ENCODE results near the gene REEP3.

REEP3 gene

GRCh38 chr10:63483983-63484382, 37.2 kb upstream of the REEP3 start:
- Histone ChIP-seq H4K20me1 (ENCODE audit: insufficient read depth, low read length) (peaks cover 12% of the 10 kb centered on the region), H3K4me3 (ENCODE audit: low read length) (no peak overlapping the region), H3K79me2 (ENCODE audit: low read length) (peaks cover 79% of the 10 kb centered on the region), H3K4me2 (ENCODE audit: low read depth, low read length) (no peak overlapping the region), H3K9ac (ENCODE audit: low read length) (no peak overlapping the region), H3K9me3 (replicated peaks; ENCODE audit: insufficient read depth, low read length) (no peaks in the 10 kb centered on the region), H3K9me2 (replicated peaks; ENCODE audit: insufficient read depth, low read length) (no peaks in the 10 kb centered on the region), H3K27ac (ENCODE audit: low read length) (no peak overlapping the region), H2AFZ (ENCODE audit: low read length) (no peak overlapping the region), H3F3A (ENCODE audit: insufficient read depth, low read length) (no peaks in the 10 kb centered on the region), H3K4me1 (ENCODE audit: low read length) (no peaks in the 10 kb centered on the region), H3K36me3 (replicated peaks; ENCODE audit: insufficient read depth, low read length) (no peaks in the 10 kb centered on the region), H3K27me3 (replicated peaks; ENCODE audit: insufficient read depth, low read length) (no peaks in the 10 kb centered on the region)
- TF ChIP-seq EZH2 (optimal IDR thresholded peaks at IDR 0.05; ENCODE audit: low read depth, low read length) (no peak), EZH2phosphoT487 (IDR thresholded peaks at IDR 0.05; ENCODE audit: low read length) (no peak), CTCF (IDR thresholded peaks at IDR 0.05; ENCODE audit: low read length) (no peak)
- DNase-seq, result no peak

- Histone ChIP-seq H3K4me2 (ENCODE audit: low read depth, low read length) (no peak overlapping the region), H3K4me3 (ENCODE audit: low read length) (no peak overlapping the region), H4K20me1 (ENCODE audit: insufficient read depth, low read length) (peaks cover 9% of the 10 kb centered on the region), H3K79me2 (ENCODE audit: low read length) (peaks cover 77% of the 10 kb centered on the region), H3K9me3 (replicated peaks; ENCODE audit: insufficient read depth, low read length) (no peaks in the 10 kb centered on the region), H3K27ac (ENCODE audit: low read length) (no peak overlapping the region), H3F3A (ENCODE audit: insufficient read depth, low read length) (no peaks in the 10 kb centered on the region), H3K27me3 (replicated peaks; ENCODE audit: insufficient read depth, low read length) (no peaks in the 10 kb centered on the region), H3K4me1 (ENCODE audit: low read length) (no peaks in the 10 kb centered on the region), H2AFZ (ENCODE audit: low read length) (no peak overlapping the region), H3K9me2 (replicated peaks; ENCODE audit: insufficient read depth, low read length) (no peaks in the 10 kb centered on the region), H3K36me3 (replicated peaks; ENCODE audit: insufficient read depth, low read length) (no peaks in the 10 kb centered on the region), H3K9ac (ENCODE audit: low read length) (no peak overlapping the region)
- TF ChIP-seq CTCF (IDR thresholded peaks at IDR 0.05; ENCODE audit: low read length) (no peak), EZH2phosphoT487 (IDR thresholded peaks at IDR 0.05; ENCODE audit: low read length) (no peak)
- DNase-seq, result no peak
Measured at GRCh38 chr10:63487990-63488389, 33.2 kb upstream of the REEP3 start.

- peaks cover 78% of the 10 kb centered on the region for H3K79me2 ChIP-seq (ENCODE audit: low read length)
- H3K4me2 ChIP-seq (ENCODE audit: low read depth, low read length), result no peak overlapping the region
- H3K4me1 ChIP-seq (ENCODE audit: low read length), result no peaks in the 10 kb centered on the region
- no peak overlapping the region for H3K27ac ChIP-seq (ENCODE audit: low read length)
- no peak overlapping the region for H2AFZ ChIP-seq (ENCODE audit: low read length)
- no peaks in the 10 kb centered on the region for H3K9me3 ChIP-seq (replicated peaks; ENCODE audit: insufficient read depth, low read length)
- no peak overlapping the region for H3K4me3 ChIP-seq (ENCODE audit: low read length)
- H3K9ac ChIP-seq (ENCODE audit: low read length), result no peak overlapping the region
- no peaks in the 10 kb centered on the region for H3F3A ChIP-seq (ENCODE audit: insufficient read depth, low read length)
- H4K20me1 ChIP-seq (ENCODE audit: insufficient read depth, low read length), result peaks cover 9% of the 10 kb centered on the region
- H3K9me2 ChIP-seq (replicated peaks; ENCODE audit: insufficient read depth, low read length), result no peaks in the 10 kb centered on the region
- H3K36me3 ChIP-seq (replicated peaks; ENCODE audit: insufficient read depth, low read length), result no peaks in the 10 kb centered on the region
- H3K27me3 ChIP-seq (replicated peaks; ENCODE audit: insufficient read depth, low read length), result no peaks in the 10 kb centered on the region
- TF ChIP-seq EZH2 (optimal IDR thresholded peaks at IDR 0.05; ENCODE audit: low read depth, low read length) (no peak), EZH2phosphoT487 (IDR thresholded peaks at IDR 0.05; ENCODE audit: low read length) (no peak), CTCF (IDR thresholded peaks at IDR 0.05; ENCODE audit: low read length) (no peak)
- no peak for DNase-seq
Measured at GRCh38 chr10:63489838-63490237, 31.4 kb upstream of the REEP3 start.

All from MM.1S (cell line).